H1 (cell line): ENCODE measurements around the gene ARHGAP28. TPM values are rescaled to one million over a fixed set of nuclear protein-coding genes. Genes with fewer than 3 reads are reported as not detected.

Experiments
- CTCF ChIA-PET: fragments of 300-600 bp; sonication (Branson Sonifier 250); formaldehyde crosslinking; loops from one replicate; lab custom pipeline; 2021; ENCODE audit not compliant: partially characterized antibody; lab: Charles Lee
- POLR2A ChIA-PET: fragments of 300-600 bp; sonication (Branson Sonifier 250); formaldehyde crosslinking; loops from one replicate; lab custom pipeline; 2021; ENCODE audit warnings: inconsistent platforms; ENCODE audit not compliant: partially characterized antibody; lab: Charles Lee
- DNase-seq, 2 experiments: peaks; one replicate each; pipeline versions ENCODE4 v3.0.0 to v3.0.0-alpha.2; 2010 to 2022; ENCODE audit warnings: low spot score in 2 of 2, low read depth in 1 of 2, mixed read lengths in 1 of 2
- FAIRE-seq: peaks from 2 replicates; lab custom pipeline; 2011; peaks lifted over from hg19 to GRCh38; lab: Jason Lieb, UNC
- H2AFZ ChIP-seq: 2 replicates; pipeline ENCODE4 v1.8.1; 2012; ENCODE audit warnings: low read length, inconsistent platforms
- H2AK5ac ChIP-seq: 2 replicates; pipeline ENCODE4 v1.6.1; 2013; ENCODE audit warnings: low read depth, low read length
- H2BK120ac ChIP-seq: replicated peaks from 2 replicates; pipeline ENCODE3; 2013; ENCODE audit warnings: low read depth, low read length, inconsistent platforms
- H2BK12ac ChIP-seq: 2 replicates; pipeline ENCODE4 v1.6.1; 2013; ENCODE audit warnings: low read depth, low read length
- H2BK15ac ChIP-seq: 2 replicates; pipeline ENCODE4 v1.6.1; 2013; ENCODE audit warnings: low read length
- H2BK20ac ChIP-seq: 2 replicates; pipeline ENCODE4 v1.6.1; 2013; ENCODE audit warnings: low read length
- H2BK5ac ChIP-seq: 2 replicates; pipeline ENCODE4 v1.6.1; 2013; ENCODE audit warnings: low read depth, low read length
- H3K14ac ChIP-seq: 2 replicates; pipeline ENCODE4 v1.6.1; 2013; ENCODE audit warnings: inconsistent platforms; ENCODE audit not compliant: insufficient read length
- H3K18ac ChIP-seq: 2 replicates; pipeline ENCODE4 v1.6.1; 2013; ENCODE audit warnings: low read length; ENCODE audit errors: extremely low read depth
- H3K23ac ChIP-seq: 2 replicates; pipeline ENCODE4 v1.6.1; 2013; ENCODE audit warnings: inconsistent platforms; ENCODE audit not compliant: insufficient read length
- H3K23me2 ChIP-seq: 2 replicates; pipeline ENCODE4 v1.6.1; 2013; ENCODE audit warnings: low read depth, low read length
- H3K27ac ChIP-seq: 2 replicates; pipeline ENCODE4 v1.6.1; 2011; ENCODE audit warnings: low read depth, low read length, inconsistent platforms
- H3K27me3 ChIP-seq, 4 experiments: replicated peaks in 1 of 4; 1 replicate in 1 of 4; 2 replicates in 3 of 4; pipeline versions ENCODE4 v1.6.1 to v1.8.1; 2011 to 2013; ENCODE audit warnings: low read length in 3 of 4, mild to moderate bottlenecking in 3 of 4, inconsistent platforms in 2 of 4, mixed read lengths in 2 of 4, moderate library complexity in 1 of 4; ENCODE audit not compliant: control insufficient read depth in 3 of 4, insufficient read depth in 3 of 4; ENCODE audit errors: extremely low read depth in 1 of 4
- H3K36me3 ChIP-seq, 4 experiments: 2 replicates each; pipeline versions ENCODE4 v1.6.1 to v1.8.1; 2011 to 2013; ENCODE audit warnings: mild to moderate bottlenecking in 4 of 4, low read length in 3 of 4, moderate library complexity in 2 of 4, control low read depth in 1 of 4, inconsistent platforms in 1 of 4; ENCODE audit not compliant: insufficient read depth in 4 of 4, control insufficient read depth in 2 of 4
- H3K4ac ChIP-seq: replicated peaks from 2 replicates; pipeline ENCODE3; 2013; ENCODE audit warnings: low read length, low read depth, mixed read lengths, inconsistent platforms; ENCODE audit not compliant: insufficient read length
- H3K4me1 ChIP-seq, 4 experiments: replicated peaks in 1 of 4; 1 replicate in 1 of 4; 2 replicates in 3 of 4; pipeline versions ENCODE4 v1.6.1 to v1.8.1; 2011 to 2013; ENCODE audit warnings: low read length in 3 of 4, inconsistent platforms in 2 of 4, mixed read lengths in 1 of 4; ENCODE audit not compliant: insufficient read depth in 4 of 4, control insufficient read depth in 3 of 4
- H3K4me2 ChIP-seq, 2 experiments: 2 replicates each; pipeline versions ENCODE4 v1.6.1 to v1.8.1; 2011 to 2013; ENCODE audit warnings: low read depth in 2 of 2, low read length in 2 of 2, control low read depth in 1 of 2, inconsistent platforms in 1 of 2, mild to moderate bottlenecking in 1 of 2; ENCODE audit not compliant: insufficient read depth in 1 of 2
- H3K4me3 ChIP-seq, 4 experiments: fragments of 200-600, 300-600 bp in 1 of 4; sonication (generic), shearing (Covaris generic), sonication (Bioruptor Twin) in 1 of 4; 2 replicates each; pipeline versions ENCODE4 v1.5.1 to v1.8.1; 2011 to 2016; ENCODE audit warnings: low read length in 4 of 4, low read depth in 3 of 4, control low read depth in 2 of 4, inconsistent platforms in 2 of 4, mild to moderate bottlenecking in 2 of 4, mixed read lengths in 1 of 4, moderate library complexity in 1 of 4; ENCODE audit not compliant: insufficient read depth in 2 of 4; ENCODE audit errors: extremely low read depth in 1 of 4
- H3K56ac ChIP-seq: replicated peaks from 2 replicates; pipeline ENCODE3; 2013; ENCODE audit warnings: low read depth, mild to moderate bottlenecking, mixed read lengths, low read length, inconsistent platforms; ENCODE audit not compliant: insufficient read length
- H3K79me1 ChIP-seq: 2 replicates; pipeline ENCODE4 v1.6.1; 2013; ENCODE audit warnings: low read depth, low read length, control low read depth
- H3K79me2 ChIP-seq, 2 experiments: 2 replicates each; pipeline versions ENCODE4 v1.6.1 to v1.8.1; 2012 to 2013; ENCODE audit warnings: low read length in 2 of 2, mild to moderate bottlenecking in 2 of 2, inconsistent platforms in 1 of 2; ENCODE audit not compliant: insufficient read depth in 2 of 2, control insufficient read depth in 1 of 2
- H3K9ac ChIP-seq, 4 experiments: replicated peaks in 1 of 4; 1 replicate in 1 of 4; 2 replicates in 3 of 4; pipeline versions ENCODE4 v1.6.1 to v1.8.1; 2011 to 2013; ENCODE audit warnings: low read depth in 3 of 4, low read length in 3 of 4, control low read depth in 2 of 4, mild to moderate bottlenecking in 2 of 4, moderate library complexity in 2 of 4, inconsistent platforms in 1 of 4; ENCODE audit errors: extremely low read depth in 1 of 4
- H3K9me3 ChIP-seq, 2 experiments: 2 replicates each; pipeline versions ENCODE4 v1.6.1 to v1.8.1; 2012 to 2013; ENCODE audit warnings: mild to moderate bottlenecking in 2 of 2, moderate library complexity in 2 of 2, control low read depth in 1 of 2, inconsistent platforms in 1 of 2, low read depth in 1 of 2, low read length in 1 of 2, mixed read lengths in 1 of 2; ENCODE audit not compliant: insufficient read depth in 2 of 2
- H4K20me1 ChIP-seq, 2 experiments: replicated peaks in 1 of 2; 2 replicates each; pipeline versions ENCODE3 to v1.8.1; 2011 to 2013; ENCODE audit warnings: inconsistent platforms in 2 of 2, low read length in 2 of 2, mild to moderate bottlenecking in 1 of 2; ENCODE audit not compliant: insufficient read depth in 2 of 2, control insufficient read depth in 1 of 2
- H4K5ac ChIP-seq: 2 replicates; pipeline ENCODE4 v1.6.1; 2013; ENCODE audit warnings: low read length, low read depth, mixed read lengths, inconsistent platforms; ENCODE audit not compliant: insufficient read length
- H4K8ac ChIP-seq: 2 replicates; pipeline ENCODE4 v1.8.0; 2013; ENCODE audit warnings: mild to moderate bottlenecking, moderate library complexity, low read length, inconsistent platforms; ENCODE audit not compliant: insufficient read depth; ENCODE audit errors: extremely low read depth
- H4K91ac ChIP-seq: replicated peaks from 2 replicates; pipeline ENCODE3; 2013; ENCODE audit warnings: low read length, mixed read lengths, inconsistent platforms; ENCODE audit not compliant: insufficient read length
- BCL11A ChIP-seq, 2 experiments: IDR thresholded peaks; one replicate each; pipeline ENCODE4 v1.6.1; 2011; ENCODE audit warnings: low read depth in 2 of 2, low read length in 2 of 2, mild to moderate bottlenecking in 2 of 2
- CBX5 ChIP-seq: fragments of 300-800, 300-1000 bp; sonication (generic); IDR thresholded peaks from 2 replicates; pipeline ENCODE4 v1.7.1; 2016; ENCODE audit warnings: antibody characterized with exemption, low read length, low read depth
- CTBP2 ChIP-seq: IDR thresholded peaks from 2 replicates; pipeline ENCODE4 v1.7.0; 2011; ENCODE audit warnings: borderline replicate concordance, mild to moderate bottlenecking, moderate library complexity, mixed read lengths, low read length; ENCODE audit not compliant: insufficient read depth, insufficient read length
- JUN ChIP-seq: IDR thresholded peaks from 2 replicates; pipeline ENCODE4 v1.6.1; 2011; ENCODE audit warnings: low read depth, mild to moderate bottlenecking, improper control_type of control experiment, low read length
- JUND ChIP-seq: IDR thresholded peaks from 2 replicates; pipeline ENCODE4 v1.6.1; 2011; ENCODE audit warnings: mild to moderate bottlenecking, improper control_type of control experiment, low read length
- NANOG ChIP-seq: IDR thresholded peaks from 2 replicates; pipeline ENCODE4 v1.6.1; 2011; ENCODE audit warnings: low read length, low read depth, mild to moderate bottlenecking, inconsistent platforms; ENCODE audit not compliant: insufficient read depth, poor library complexity, severe bottlenecking
- RAD21 ChIP-seq, 2 experiments: IDR thresholded peaks in 1 of 2; conservative IDR thresholded peaks in 1 of 2; 2 replicates each; pipeline ENCODE4 v1.6.1; 2011; ENCODE audit warnings: low read depth in 2 of 2, low read length in 2 of 2, improper control_type of control experiment in 1 of 2, inconsistent platforms in 1 of 2, mild to moderate bottlenecking in 1 of 2, moderate library complexity in 1 of 2
- RBBP5 ChIP-seq: IDR thresholded peaks from 2 replicates; pipeline ENCODE4 v1.7.1; 2012; ENCODE audit warnings: low read depth, mild to moderate bottlenecking, inconsistent platforms, low read length, moderate library complexity, borderline replicate concordance
- WGBS, 2 experiments: shearing (Covaris generic) in 1 of 2; methylation state at CpG; one replicate each; pipeline versions ENCODE4 v1.1.6 to v1.1.7; 2013 to 2015; ENCODE audit warnings: low lambda C conversion rate in 2 of 2, mixed read lengths in 2 of 2, inconsistent platforms in 1 of 2, low coverage in 1 of 2, missing lambda C conversion rate in 1 of 2; ENCODE audit not compliant: insufficient replicate concordance in 2 of 2, insufficient coverage in 1 of 2, insufficient read length in 1 of 2; ENCODE audit errors: extremely low coverage in 1 of 2, missing lambda C conversion rate in 1 of 2; 5-methylcytosine and 5-hydroxymethylcytosine counted together
- polyA plus RNA-seq, 7 experiments: library from polyadenylated mRNA; depleted of rRNA in 3 of 7; stranded (reverse) in 5 of 7; unstranded in 2 of 7; fragments of >200 nt in 5 of 7; fragments of 200-250 nt in 2 of 7; gene quantifications; 1 replicate in 5 of 7; 2 replicates in 1 of 7; 4 replicates in 1 of 7; pipeline versions ENCODE4 v1.2.1 to v1.2.3, GENCODE V29; 2011 to 2013; ENCODE audit warnings: missing spikeins in 2 of 7, mixed read lengths in 2 of 7
- total RNA-seq: library from RNA; stranded (reverse); fragmentation: NEBNext Ultra II Directional; extraction: Animal tissue kit (Norgen Biotek cat#: 25700); gene quantifications from 2 replicates; pipeline ENCODE4 v1.2.1, GENCODE V29; 2021
- TF ChIP-seq, protein P1 (sequence below), 3 experiments: IDR thresholded peaks; 1 replicate in 2 of 3; 2 replicates in 1 of 3; pipeline versions ENCODE4 v1.5.1 to v1.6.1; 2011; ENCODE audit warnings: low read length in 3 of 3, mild to moderate bottlenecking in 3 of 3, inconsistent platforms in 2 of 3, low read depth in 1 of 3, moderate library complexity in 1 of 3; ENCODE audit not compliant: insufficient read depth in 1 of 3; ENCODE audit errors: control extremely low read depth in 1 of 3
- TF ChIP-seq, protein P2 (sequence below): IDR thresholded peaks from 2 replicates; pipeline ENCODE4 v1.6.1; 2012; ENCODE audit warnings: inconsistent platforms

ARHGAP28 gene
- total and polyA plus RNA-seq, 2 of the 8 experiments (the other 6 are each of a cell fraction or from before 2014, with no cell fraction given): 2.9 to 14.4 TPM

DNA sequence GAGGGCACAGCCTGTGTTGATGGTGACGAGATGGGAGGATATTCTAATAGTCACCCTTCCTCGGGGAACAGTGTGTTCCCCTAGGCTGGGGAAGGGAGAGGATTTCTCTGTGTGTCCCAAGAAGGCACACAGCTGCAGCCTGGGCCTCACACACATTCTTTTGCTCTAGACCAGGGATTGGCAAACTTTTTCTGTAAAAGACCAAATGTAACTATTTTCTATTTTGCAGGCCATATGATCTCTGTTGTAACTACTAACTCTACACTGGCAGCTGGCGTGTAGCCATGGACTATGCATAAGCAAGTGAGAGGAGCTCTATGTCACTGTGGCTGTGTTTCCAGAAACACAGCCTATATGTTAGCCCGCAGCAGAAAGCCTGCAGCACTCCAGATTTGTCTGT is 65.8 kb downstream of the ARHGAP28 start:
- no peak overlapping the region for H4K8ac ChIP-seq
- peaks cover 0 to 4% (median 0%) of the 10 kb centered on the region in 4 experiments; a peak in 1 of 7 replicates for H3K4me1 ChIP-seq
- no peak overlapping the region for H3K14ac ChIP-seq
- no peak overlapping the region for H2BK20ac ChIP-seq
- ChIA-PET CTCF (interaction anchor here (1.0 kb wide), 1 partner anchor 90 kb away, joined by 3 read pairs; no protein-coding TSS in a partner anchor), POLR2A (no interaction called here)
- no peak overlapping the region for H3K4me2 ChIP-seq
- H3K9ac ChIP-seq: no peak overlapping the region
- H2BK12ac ChIP-seq: no peak overlapping the region
- H3K36me3 ChIP-seq: no peaks in the 10 kb centered on the region
- FAIRE-seq: no peak
- no peak overlapping the region for H3K27ac ChIP-seq
- H2BK15ac ChIP-seq: no peak overlapping the region
- no peak overlapping the region for H4K91ac ChIP-seq
- DNase-seq: no peak
- H3K4me3 ChIP-seq: no peak overlapping the region
- no peaks in the 10 kb centered on the region for H3K27me3 ChIP-seq
- no peak overlapping the region for H2BK5ac ChIP-seq
- H3K9me3 ChIP-seq: no peaks in the 10 kb centered on the region
- no peak overlapping the region for H2AFZ ChIP-seq
- no peaks in the 10 kb centered on the region for H4K20me1 ChIP-seq
- H3K56ac ChIP-seq: no peak overlapping the region
- no peak overlapping the region for H3K4ac ChIP-seq
- no peak overlapping the region for H3K18ac ChIP-seq
- H2AK5ac ChIP-seq: no peak overlapping the region
- 81% methylated on average over 4 of the region's 4 CpGs; no CpG with 5 or more reads in 1 of the 2 experiments for WGBS, 2 experiments
- H3K79me2 ChIP-seq: no peaks in the 10 kb centered on the region
- H3K23me2 ChIP-seq: no peaks in the 10 kb centered on the region
- H4K5ac ChIP-seq: no peak overlapping the region
- H3K79me1 ChIP-seq: no peaks in the 10 kb centered on the region
- H2BK120ac ChIP-seq: no peak overlapping the region
- H3K23ac ChIP-seq: no peak overlapping the region
- no peak for TF ChIP-seq NANOG
- no peak for TF ChIP-seq CBX5
- TF ChIP-seq BCL11A (IDR thresholded peaks at IDR 0.05; ENCODE audit: low read depth in 2 of 2, low read length in 2 of 2): no peak
- no peak for TF ChIP-seq JUND
- TF ChIP-seq, protein P1, sequence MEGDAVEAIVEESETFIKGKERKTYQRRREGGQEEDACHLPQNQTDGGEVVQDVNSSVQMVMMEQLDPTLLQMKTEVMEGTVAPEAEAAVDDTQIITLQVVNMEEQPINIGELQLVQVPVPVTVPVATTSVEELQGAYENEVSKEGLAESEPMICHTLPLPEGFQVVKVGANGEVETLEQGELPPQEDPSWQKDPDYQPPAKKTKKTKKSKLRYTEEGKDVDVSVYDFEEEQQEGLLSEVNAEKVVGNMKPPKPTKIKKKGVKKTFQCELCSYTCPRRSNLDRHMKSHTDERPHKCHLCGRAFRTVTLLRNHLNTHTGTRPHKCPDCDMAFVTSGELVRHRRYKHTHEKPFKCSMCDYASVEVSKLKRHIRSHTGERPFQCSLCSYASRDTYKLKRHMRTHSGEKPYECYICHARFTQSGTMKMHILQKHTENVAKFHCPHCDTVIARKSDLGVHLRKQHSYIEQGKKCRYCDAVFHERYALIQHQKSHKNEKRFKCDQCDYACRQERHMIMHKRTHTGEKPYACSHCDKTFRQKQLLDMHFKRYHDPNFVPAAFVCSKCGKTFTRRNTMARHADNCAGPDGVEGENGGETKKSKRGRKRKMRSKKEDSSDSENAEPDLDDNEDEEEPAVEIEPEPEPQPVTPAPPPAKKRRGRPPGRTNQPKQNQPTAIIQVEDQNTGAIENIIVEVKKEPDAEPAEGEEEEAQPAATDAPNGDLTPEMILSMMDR (IDR thresholded peaks at IDR 0.05; ENCODE audit: control extremely low read depth in 1 of 3, insufficient read depth in 1 of 3, low read depth in 1 of 3, low read length in 3 of 3): no peak
- no peak for TF ChIP-seq CTBP2
- TF ChIP-seq, protein P2, sequence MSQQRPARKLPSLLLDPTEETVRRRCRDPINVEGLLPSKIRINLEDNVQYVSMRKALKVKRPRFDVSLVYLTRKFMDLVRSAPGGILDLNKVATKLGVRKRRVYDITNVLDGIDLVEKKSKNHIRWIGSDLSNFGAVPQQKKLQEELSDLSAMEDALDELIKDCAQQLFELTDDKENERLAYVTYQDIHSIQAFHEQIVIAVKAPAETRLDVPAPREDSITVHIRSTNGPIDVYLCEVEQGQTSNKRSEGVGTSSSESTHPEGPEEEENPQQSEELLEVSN: no peak
- no peak for TF ChIP-seq RBBP5
- no peak for TF ChIP-seq RAD21 (IDR thresholded peaks at IDR 0.05 in 1 of 2, conservative IDR thresholded peaks at IDR 0.05 in 1 of 2; ENCODE audit: low read depth in 2 of 2, low read length in 2 of 2)
- no peak for TF ChIP-seq JUN
